Gastrocnemius medialis (tissue), 4 donors: ENCODE data around the gene MGA.

ENCODE experiments used
- CTCF ChIP-seq, 5 experiments: fragments of 450-650 bp in 3 of 5; fragments of 200-600 bp in 2 of 5; sonication (generic) in 2 of 5; IDR thresholded peaks in 4 of 5; conservative IDR thresholded peaks in 1 of 5; 1 replicate in 4 of 5; 2 replicates in 1 of 5; pipeline ENCODE4 v1.5.1; 2016 to 2019; ENCODE audit warnings: antibody characterized with exemption in 5 of 5, mild to moderate bottlenecking in 3 of 5, moderate library complexity in 3 of 5
- POLR2A ChIP-seq, 2 donors: fragments of 450-650 bp; IDR thresholded peaks; one replicate each; pipeline ENCODE4 v1.6.1; 2017; ENCODE audit warnings: antibody characterized with exemption in 2 of 2, mild to moderate bottlenecking in 2 of 2, moderate library complexity in 2 of 2

DNA sequence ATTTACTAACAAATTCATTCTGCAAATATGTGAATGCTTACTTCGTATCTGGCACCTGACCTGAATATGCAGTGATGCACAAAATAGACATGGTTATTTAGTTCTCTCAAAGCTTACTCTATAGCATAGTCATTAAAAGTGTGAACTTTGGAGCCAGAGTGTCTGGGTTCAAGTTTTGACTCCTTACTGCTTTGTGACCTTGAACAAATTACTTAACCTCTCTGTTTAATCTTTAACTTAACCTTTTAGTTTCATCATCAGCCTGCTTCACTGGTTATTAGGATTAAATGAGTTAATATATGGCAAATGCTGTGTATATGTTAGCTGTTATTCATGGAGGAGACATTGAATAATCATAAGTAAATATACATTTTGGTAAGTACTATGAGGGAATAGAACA, 12.1 kb upstream of the MGA start:
- TF ChIP-seq CTCF (IDR thresholded peaks at IDR 0.05 in 4 of 5, conservative IDR thresholded peaks at IDR 0.05 in 1 of 5) (no peak), POLR2A (IDR thresholded peaks at IDR 0.05) (no peak)
